Gastroesophageal sphincter (tissue), 4 donors: ENCODE results near the gene FGF3. TPM values are rescaled to one million over a fixed set of nuclear protein-coding genes. Genes with fewer than 3 reads are reported as not detected.

Source experiments
- ATAC-seq: fragments of 150-250 bp; one replicate; pipeline ENCODE4 v1.9.1; 2016; ENCODE audit warnings: mild to moderate bottlenecking, moderate library complexity
- H3K27ac ChIP-seq, 4 donors: fragments of 200-600 bp; sonication (generic) in 3 of 4; 1 replicate in 3 of 4; 2 replicates in 1 of 4; pipeline ENCODE4 v1.5.1; 2016 to 2019
- H3K27me3 ChIP-seq: fragments of 200-600 bp; sonication (generic); one replicate; pipeline ENCODE4 v1.5.1; 2019
- H3K36me3 ChIP-seq, 2 donors: fragments of 200-600 bp; sonication (generic); one replicate each; pipeline ENCODE4 v1.5.1; 2019; ENCODE audit warnings: control low read depth in 1 of 2
- H3K4me1 ChIP-seq, 3 donors: fragments of 200-600 bp; sonication (generic); 1 replicate in 2 of 3; 2 replicates in 1 of 3; pipeline ENCODE4 v1.5.1; 2016 to 2019; ENCODE audit warnings: control low read depth in 2 of 3
- H3K4me3 ChIP-seq, 2 donors: fragments of 200-600 bp; sonication (generic); one replicate each; pipeline ENCODE4 v1.5.1; 2019; ENCODE audit warnings: mild to moderate bottlenecking in 1 of 2, moderate library complexity in 1 of 2
- H3K9me3 ChIP-seq, 3 donors: fragments of 200-600 bp; sonication (generic); one replicate each; pipeline ENCODE4 v1.5.1; 2017 to 2019; ENCODE audit warnings: control low read depth in 2 of 3
- CTCF ChIP-seq, 4 experiments: fragments of 200-600 bp in 2 of 4; fragments of 450-650 bp in 2 of 4; sonication (generic) in 1 of 4; IDR thresholded peaks; one replicate each; pipeline ENCODE4 v1.5.1; 2017 to 2019; ENCODE audit warnings: antibody characterized with exemption in 4 of 4, mild to moderate bottlenecking in 2 of 4, moderate library complexity in 2 of 4
- EP300 ChIP-seq: sonication (generic); formaldehyde crosslinking; IDR thresholded peaks from one replicate; pipeline ENCODE4 v1.6.1; 2017; ENCODE audit warnings: antibody characterized with exemption, mild to moderate bottlenecking
- POLR2A ChIP-seq, 2 donors: fragments of 450-650 bp; IDR thresholded peaks; one replicate each; pipeline ENCODE4 v1.6.1; 2017; ENCODE audit warnings: antibody characterized with exemption in 2 of 2, mild to moderate bottlenecking in 2 of 2, moderate library complexity in 1 of 2
- POLR2AphosphoS5 ChIP-seq: sonication (generic); formaldehyde crosslinking; IDR thresholded peaks from one replicate; pipeline ENCODE4 v1.6.1; 2017; ENCODE audit warnings: antibody characterized with exemption
- WGBS, 2 donors: methylation state at CpG; one replicate each; pipeline ENCODE4 v1.1.5; 2018; ENCODE audit warnings: low coverage in 1 of 2; 5-methylcytosine and 5-hydroxymethylcytosine counted together
- total RNA-seq, 4 donors: library from RNA; depleted of rRNA; stranded (reverse); fragments of >200 nt; gene quantifications; one replicate each; pipeline ENCODE4 v1.1.0, GENCODE V29; 2016

The FGF3 gene
- total RNA-seq, 4 donors from 2014 or later = not detected

DNA sequence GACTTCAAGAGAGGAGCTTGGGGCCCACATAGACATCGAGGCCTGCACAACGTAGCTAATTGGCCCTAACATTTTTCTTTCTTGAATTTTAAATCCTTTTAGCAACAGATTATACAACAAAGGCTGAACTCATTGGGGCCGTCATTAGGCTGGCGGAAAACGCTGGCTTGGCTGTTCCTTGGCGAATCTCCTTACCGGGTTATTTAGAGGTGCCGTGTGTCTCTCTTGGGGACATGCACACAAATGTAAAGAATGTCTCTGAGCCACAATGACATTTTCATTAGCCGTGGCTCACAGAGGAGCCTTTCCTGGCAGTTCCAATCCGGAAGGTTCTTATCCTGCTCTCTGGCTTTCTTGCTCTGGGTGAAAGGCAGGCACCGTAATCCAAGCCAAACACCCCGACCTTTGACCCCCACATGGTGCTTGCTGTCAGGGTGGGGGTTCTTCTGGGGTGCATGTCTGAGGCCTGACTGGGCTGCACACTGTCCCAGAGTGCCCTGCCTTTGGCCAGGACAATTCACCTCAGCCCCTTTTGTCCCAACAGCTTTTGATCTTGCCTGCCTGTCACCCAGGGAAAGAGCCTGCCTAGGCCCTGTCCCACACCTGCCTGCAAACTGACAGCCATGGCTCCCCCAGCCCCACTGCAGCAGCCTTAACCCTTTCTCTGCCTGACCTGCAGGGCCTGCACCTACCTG lies 9.2 kb upstream of the FGF3 start:
- Histone ChIP-seq H3K9me3 (peaks cover 0 to 22% (median 0%) of the 10 kb centered on the region in 3 donors), H3K4me3 (no peak overlapping the region), H3K36me3 (no peaks in the 10 kb centered on the region), H3K4me1 (no peaks in the 10 kb centered on the region), H3K27me3 (peaks cover 59% of the 10 kb centered on the region), H3K27ac (no peak overlapping the region)
- 60 to 67% methylated on average over 1 to 9 of the region's 12 CpGs for WGBS, 2 donors
- TF ChIP-seq POLR2AphosphoS5 (no peak), CTCF (IDR thresholded peaks at IDR 0.05) (no peak), EP300 (no peak), POLR2A (IDR thresholded peaks at IDR 0.05) (no peak)
- no peak for ATAC-seq

DNA sequence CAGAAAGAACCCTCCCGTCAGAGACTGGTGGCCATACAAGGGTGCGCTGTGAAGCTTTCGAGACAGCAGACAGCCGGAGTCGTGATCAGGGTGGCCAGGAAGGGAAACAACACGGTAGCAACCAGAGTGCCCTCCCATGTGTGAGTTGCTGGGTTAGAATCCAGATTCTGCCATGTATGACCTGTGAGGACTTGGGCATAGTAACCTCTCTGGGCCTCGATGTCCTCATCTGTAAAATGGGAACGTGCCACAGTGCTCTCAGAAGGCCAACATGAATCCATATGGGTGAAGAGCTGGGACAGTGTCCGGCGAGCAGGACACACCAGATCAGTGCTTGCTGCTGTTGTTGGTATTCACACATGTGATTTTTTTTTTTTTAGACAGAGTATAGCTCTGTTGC lies 7.6 kb upstream of the FGF3 start:
- 93 to 97% methylated on average over 5 to 7 of the region's 10 CpGs for WGBS, 2 donors
- peaks cover 0 to 22% (median 0%) of the 10 kb centered on the region in 3 donors for H3K9me3 ChIP-seq
- no peak for TF ChIP-seq POLR2A (IDR thresholded peaks at IDR 0.05)
- TF ChIP-seq CTCF (IDR thresholded peaks at IDR 0.05) = no peak
- TF ChIP-seq POLR2AphosphoS5 = no peak
- TF ChIP-seq EP300 = no peak
- no peaks in the 10 kb centered on the region for H3K36me3 ChIP-seq
- no peak overlapping the region for H3K4me3 ChIP-seq
- peaks cover 59% of the 10 kb centered on the region for H3K27me3 ChIP-seq
- no peak for ATAC-seq
- H3K27ac ChIP-seq = no peak overlapping the region
- H3K4me1 ChIP-seq = no peaks in the 10 kb centered on the region

DNA sequence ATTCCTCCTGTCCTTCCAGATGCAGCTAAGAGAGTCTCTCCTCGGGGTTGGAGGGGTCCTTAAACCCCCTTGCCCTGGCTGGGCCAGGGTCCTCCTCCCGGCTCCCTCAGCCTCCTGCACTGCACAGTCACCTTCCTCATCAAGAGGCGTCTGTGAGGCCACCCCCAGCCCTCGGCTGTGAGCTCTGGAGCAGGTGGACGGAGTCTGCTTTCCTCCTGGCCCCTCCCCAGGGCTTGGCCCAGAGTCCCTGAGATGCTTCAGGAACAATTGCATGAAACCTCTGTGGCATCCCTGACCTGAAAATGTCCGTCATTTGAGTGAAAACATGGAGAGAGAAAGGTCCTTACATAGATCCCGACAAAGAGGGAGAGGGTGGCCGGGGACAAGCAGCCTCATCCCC lies 6.7 kb upstream of the FGF3 start:
- Histone ChIP-seq H3K4me3 (no peak overlapping the region), H3K27me3 (peaks cover 59% of the 10 kb centered on the region), H3K9me3 (peaks cover 0 to 22% (median 0%) of the 10 kb centered on the region in 3 donors), H3K4me1 (no peaks in the 10 kb centered on the region), H3K27ac (no peak overlapping the region), H3K36me3 (no peaks in the 10 kb centered on the region)
- 21 to 76% methylated on average over 2 to 3 of the region's 8 CpGs for WGBS, 2 donors
- no peak for ATAC-seq
- TF ChIP-seq POLR2A (IDR thresholded peaks at IDR 0.05) (no peak), CTCF (IDR thresholded peaks at IDR 0.05) (no peak), POLR2AphosphoS5 (no peak)

GRCh38 chr11:69825037-69825834 lies 6.0 kb upstream of the FGF3 start:
- peaks cover 65% of the 10 kb centered on the region for H3K27me3 ChIP-seq
- ATAC-seq = no peak
- TF ChIP-seq POLR2A (IDR thresholded peaks at IDR 0.05) (no peak), POLR2AphosphoS5 (no peak), CTCF (IDR thresholded peaks at IDR 0.05) (no peak), EP300 (no peak)
- H3K36me3 ChIP-seq = no peaks in the 10 kb centered on the region
- peaks cover 0 to 22% (median 0%) of the 10 kb centered on the region in 3 donors for H3K9me3 ChIP-seq
- no peak overlapping the region for H3K4me3 ChIP-seq
- H3K27ac ChIP-seq = no peak overlapping the region
- no CpG with 5 or more reads among the region's 20 CpGs for WGBS, 2 donors
- no peaks in the 10 kb centered on the region for H3K4me1 ChIP-seq
